GM12878 (cell line): ENCODE measurements around the gene TPO. TPM values are rescaled to one million over a fixed set of nuclear protein-coding genes. Genes with fewer than 3 reads are reported as not detected.

Experiments used
- ATAC-seq: fragments of 200-7000 bp; cut with Tn5 transposase; 3 replicates; pipeline ENCODE4 v1.9.1; 2020; ENCODE audit warnings: mild to moderate bottlenecking, moderate library complexity
- BruUV-seq: library from RNA; stranded (reverse); fragments of 400-500 nt; replicated peaks from 2 replicates; lab custom pipeline; 2021; lab: Mats Ljungman, UMichigan
- CTCF ChIA-PET: fragments of 300-600 bp; sonication (Branson Sonifier 250); formaldehyde crosslinking; extraction: SDS; loops from one replicate; lab custom pipeline; 2021; ENCODE audit warnings: inconsistent platforms; lab: Yijun Ruan, JAX
- POLR2A ChIA-PET: fragments of 350-600 bp; formaldehyde crosslinking; extraction: SDS; loops from one replicate; lab custom pipeline; 2021; ENCODE audit warnings: inconsistent platforms; lab: Charles Lee
- RAD21 ChIA-PET: fragments of 300-600 bp; sonication (Branson Sonifier 250); formaldehyde crosslinking; loops from one replicate; lab custom pipeline; 2023; ENCODE audit warnings: antibody characterized with exemption; ENCODE audit not compliant: unreplicated experiment; lab: Charles Lee
- SMC1A ChIA-PET: fragments of 300-600 bp; sonication (Branson Sonifier 250); formaldehyde crosslinking; loops from one replicate; lab custom pipeline; 2023; ENCODE audit not compliant: unreplicated experiment, uncharacterized antibody; lab: Charles Lee
- DNase-seq: peaks from one replicate; pipeline ENCODE4 v3.0.0-alpha.2; 2011; ENCODE audit warnings: low read depth, low spot score
- FAIRE-seq: peaks from 3 replicates; lab custom pipeline; 2011; peaks lifted over from hg19 to GRCh38; lab: Jason Lieb, UNC
- H2AFZ ChIP-seq: 2 replicates; pipeline ENCODE4 v1.6.0; 2011; ENCODE audit warnings: low read depth, low read length, control low read depth; ENCODE audit not compliant: control insufficient read depth
- H3K27ac ChIP-seq: 2 replicates; pipeline ENCODE4 v1.5.1; 2011; ENCODE audit warnings: control low read depth; ENCODE audit not compliant: control insufficient read depth, insufficient read depth
- H3K27me3 ChIP-seq, 2 experiments: replicated peaks in 1 of 2; 2 replicates each; pipeline versions ENCODE4 v1.6.0 to v1.6.1; 2011; ENCODE audit warnings: low read length in 1 of 2; ENCODE audit not compliant: control insufficient read depth in 2 of 2, insufficient read depth in 2 of 2
- H3K36me3 ChIP-seq, 2 experiments: 2 replicates each; pipeline ENCODE4 v1.5.1; 2011; ENCODE audit warnings: low read length in 1 of 2; ENCODE audit not compliant: control insufficient read depth in 2 of 2, insufficient read depth in 2 of 2
- H3K4me1 ChIP-seq: 2 replicates; pipeline ENCODE4 v1.6.1; 2011; ENCODE audit warnings: mild to moderate bottlenecking, low read length, moderate library complexity, mixed read lengths; ENCODE audit not compliant: control insufficient read depth, insufficient read depth
- H3K4me2 ChIP-seq: 2 replicates; pipeline ENCODE4 v1.6.0; 2011; ENCODE audit warnings: control low read depth; ENCODE audit not compliant: control insufficient read depth, insufficient read depth
- H3K4me3 ChIP-seq: fragments of 200-600 bp; sonication (generic); 2 replicates; pipeline ENCODE4 v1.5.1; 2016
- H3K79me2 ChIP-seq: 2 replicates; pipeline ENCODE4 v1.6.0; 2011; ENCODE audit warnings: low read length; ENCODE audit not compliant: control insufficient read depth, insufficient read depth
- H3K9ac ChIP-seq: 2 replicates; pipeline ENCODE4 v1.8.0; 2011; ENCODE audit warnings: low read length, control low read depth, mixed read lengths; ENCODE audit not compliant: control insufficient read depth, insufficient read depth
- H3K9me3 ChIP-seq: replicated peaks from 3 replicates; pipeline ENCODE4 v1.5.1; 2011; ENCODE audit warnings: mild to moderate bottlenecking, low read length; ENCODE audit not compliant: control insufficient read depth, insufficient read depth
- H4K20me1 ChIP-seq: 2 replicates; pipeline ENCODE4 v1.6.0; 2011; ENCODE audit not compliant: control insufficient read depth, insufficient read depth
- BACH1 ChIP-seq: fragments of 450-650 bp; IDR thresholded peaks from 2 replicates; pipeline ENCODE4 v1.6.1; 2017; ENCODE audit warnings: mild to moderate bottlenecking, borderline replicate concordance
- BRCA1 ChIP-seq: IDR thresholded peaks from 2 replicates; pipeline ENCODE4 v1.6.1; 2011; ENCODE audit warnings: low read depth, low read length, improper control_type of control experiment
- CBX3 ChIP-seq: fragments of 200-600 bp; sonication (generic); IDR thresholded peaks from 2 replicates; pipeline ENCODE4 v1.6.1; 2016; ENCODE audit warnings: low read depth, borderline replicate concordance
- CEBPZ ChIP-seq: fragments of 150-350 bp; IDR thresholded peaks from 2 replicates; pipeline ENCODE4 v1.6.1; 2016; ENCODE audit warnings: low read depth, low read length
- CREM ChIP-seq: IDR thresholded peaks from 2 replicates; pipeline ENCODE4 v1.6.1; 2014; ENCODE audit warnings: antibody characterized with exemption, low read depth
- KAT2A ChIP-seq: conservative IDR thresholded peaks from 2 replicates; pipeline ENCODE4 v1.6.1; 2011; ENCODE audit warnings: low read depth, low read length; ENCODE audit not compliant: control insufficient read depth
- NBN ChIP-seq: fragments of 450-650 bp; IDR thresholded peaks from 2 replicates; pipeline ENCODE4 v1.6.1; 2016
- POLR2A ChIP-seq: IDR thresholded peaks from 2 replicates; pipeline ENCODE4 v1.6.1; 2011; ENCODE audit warnings: low read depth, mild to moderate bottlenecking, low read length
- RCOR1 ChIP-seq: conservative IDR thresholded peaks from 2 replicates; pipeline ENCODE4 v1.6.1; 2012; ENCODE audit warnings: low read depth, low read length, improper control_type of control experiment
- SMAD1 ChIP-seq: fragments of 450-650 bp; IDR thresholded peaks from 2 replicates; pipeline ENCODE4 v1.6.1; 2018; ENCODE audit warnings: mild to moderate bottlenecking, low read depth; ENCODE audit not compliant: partially characterized antibody
- SUZ12 ChIP-seq: fragments of 200-600 bp; sonication (generic); IDR thresholded peaks from one replicate; pipeline ENCODE4 v1.6.1; 2018; ENCODE audit warnings: antibody characterized with exemption, mild to moderate bottlenecking; ENCODE audit not compliant: unreplicated experiment
- TBL1XR1 ChIP-seq: IDR thresholded peaks from 2 replicates; pipeline ENCODE4 v1.6.1; 2012; ENCODE audit warnings: low read depth, low read length, improper control_type of control experiment
- TCF12 ChIP-seq: IDR thresholded peaks from 2 replicates; pipeline ENCODE4 v1.6.1; 2011; ENCODE audit warnings: low read depth, mild to moderate bottlenecking, low read length
- USF2 ChIP-seq: IDR thresholded peaks from 2 replicates; pipeline ENCODE4 v1.6.1; 2011; ENCODE audit warnings: low read depth, low read length, improper control_type of control experiment, borderline replicate concordance
- YY1 ChIP-seq: IDR thresholded peaks from 2 replicates; pipeline ENCODE4 v1.6.1; 2011; ENCODE audit warnings: low read depth, mild to moderate bottlenecking, low read length
- ZNF687 ChIP-seq: fragments of 450-650 bp; IDR thresholded peaks from 2 replicates; pipeline ENCODE4 v1.6.1; 2017; ENCODE audit warnings: mild to moderate bottlenecking, moderate library complexity
- ZSCAN29 ChIP-seq: fragments of 450-650 bp; IDR thresholded peaks from 2 replicates; pipeline ENCODE4 v1.6.1; 2017; ENCODE audit warnings: mild to moderate bottlenecking, moderate library complexity
- WGBS: methylation state at CpG from one replicate; pipeline ENCODE4 v1.1.6; 2016; ENCODE audit warnings: low lambda C conversion rate; ENCODE audit not compliant: insufficient replicate concordance, insufficient coverage; ENCODE audit errors: missing lambda C conversion rate; 5-methylcytosine and 5-hydroxymethylcytosine counted together
- in situ Hi-C: fragments of 300-500 bp; cut with MboI; formaldehyde crosslinking; loops from 9 replicates; pipeline ENCODE4 v1.14.3; 2018; ENCODE audit warnings: mixed read lengths
- intact Hi-C: fragments of 100-400 bp; cut with micrococcal nuclease; formaldehyde crosslinking; loops from one replicate; pipeline ENCODE4 v1.14.2; 2022; ENCODE audit not compliant: unreplicated experiment
- polyA plus RNA-seq, 11 experiments: library from polyadenylated mRNA; depleted of rRNA in 4 of 11; unstranded in 6 of 11; stranded (reverse) in 5 of 11; fragments of >200 nt; fragmentation: Nextera tagmentation in 4 of 11; fragmentation: Illumina TruSeq in 1 of 11; extraction: Ambion mirVana in 4 of 11; extraction: Trizol in 1 of 11; gene quantifications; 1 replicate in 1 of 11; 2 replicates in 10 of 11; pipeline versions ENCODE4 v1.2.1 to v1.2.3, GENCODE V29; 2011 to 2016; ENCODE audit warnings: inconsistent platforms in 2 of 11, missing spikeins in 2 of 11, low read depth in 1 of 11
- total RNA-seq, 4 experiments: library from RNA; depleted of rRNA in 3 of 4; stranded (reverse); fragments of >200 nt in 3 of 4; fragmentation: Illumina TruSeq in 1 of 4; extraction: Trizol in 1 of 4; gene quantifications; 2 replicates each; pipeline versions ENCODE4 v1.2.1 to v1.2.3, GENCODE V29; 2013 to 2021

TPO gene
- total and polyA plus RNA-seq, 10 of the 15 experiments (the other 5 are each of a cell fraction or from before 2014, with no cell fraction given) = 0.07 to 0.11 TPM; not detected in 8

GRCh38 chr2:1375794-1376193 is 37.5 kb upstream of the TPO start:
- Histone ChIP-seq H3K79me2 (no peaks in the 10 kb centered on the region), H3K9me3 (no peaks in the 10 kb centered on the region; the same call in 2 of the 3 replicates), H3K4me1 (no peaks in the 10 kb centered on the region), H3K27me3 (no peaks in the 10 kb centered on the region), H3K36me3 (no peaks in the 10 kb centered on the region), H2AFZ (no peak overlapping the region), H3K4me3 (no peak overlapping the region), H4K20me1 (no peaks in the 10 kb centered on the region), H3K27ac (no peak overlapping the region), H3K4me2 (no peak overlapping the region), H3K9ac (no peak overlapping the region)
- 11% methylated on average over 14 of the region's 14 CpGs for WGBS
- BruUV-seq = no TSS peak
- intact Hi-C loops (no loop called here), in situ Hi-C loops (no loop called here)
- FAIRE-seq (no peak), DNase-seq (no peak), ATAC-seq (no peak)
- CTCF ChIA-PET = no interaction called here
- RAD21 ChIA-PET = no interaction called here
- no peak for TF ChIP-seq CBX3
- TF ChIP-seq TBL1XR1 = no peak
- TF ChIP-seq SMAD1 = no peak
- no peak for TF ChIP-seq ZNF687
- no peak for TF ChIP-seq NBN
- no peak for TF ChIP-seq CREM
- no peak for TF ChIP-seq CEBPZ
- TF ChIP-seq RCOR1 = no peak
- TF ChIP-seq ZSCAN29 = no peak
- no peak for TF ChIP-seq BRCA1
- TF ChIP-seq YY1 = no peak
- TF ChIP-seq BACH1 = no peak
- TF ChIP-seq TCF12 = no peak
- TF ChIP-seq USF2 = no peak
- no peak for TF ChIP-seq KAT2A
- no peak for TF ChIP-seq SUZ12
- TF ChIP-seq POLR2A = no peak
- SMC1A ChIA-PET = no interaction called here
- POLR2A ChIA-PET = no interaction called here
